Heart left ventricle (tissue), 13 donors: Measurements from ENCODE around the gene ITLN1.

ENCODE experiments used
- POLR2A ChIP-seq, 2 donors: fragments of 450-650 bp; IDR thresholded peaks; one replicate each; pipeline ENCODE4 v1.6.1; 2017; ENCODE audit warnings: antibody characterized with exemption in 2 of 2, mild to moderate bottlenecking in 2 of 2, moderate library complexity in 2 of 2
- TF ChIP-seq, protein P1 (sequence below), 12 donors: fragments of 200-600 bp; sonication (generic) in 4 of 12; IDR thresholded peaks; one replicate each; pipeline versions ENCODE4 v1.5.0 to v1.8.0; 2018 to 2022; ENCODE audit warnings: antibody characterized with exemption in 12 of 12, mild to moderate bottlenecking in 5 of 12
- donor health status: ischemic (EF 13 %, LVEDD 7.1; RV severe dilation, severe dysfunction).
- donor health status: DM: no; HTN: yes; CAD: no.
- donor health status: DM: no; HTN: no; CAD: no.
- donor health status: ischemic (EF 25% LVEDD 6.9; RV normal size, moderate dysfunction).
- donor health status: ischemic (EF 25% LVEDD 5.7; RV mildly dilated, moderate dysfunction).
- donor health status: ischemic (EF 35%, LVEDD 5.7; RV mildly dilated, moderate dysfunction).
- donor health status: nonischemic (EF 11% LVEDD 7.7; RV severe dilation, severe dysfunction).
- donor health status: DM: yes; HTN: yes; CAD: no.
- donor health status: PGD.
- donor health status: ischemic (EF 29% LVEDD 5.4; RV normal size, mild dysfunction).
- donor health status: nonischemic (EF 23%, LVEDD 6.1; RV moderate dilation, normal function).

DNA sequence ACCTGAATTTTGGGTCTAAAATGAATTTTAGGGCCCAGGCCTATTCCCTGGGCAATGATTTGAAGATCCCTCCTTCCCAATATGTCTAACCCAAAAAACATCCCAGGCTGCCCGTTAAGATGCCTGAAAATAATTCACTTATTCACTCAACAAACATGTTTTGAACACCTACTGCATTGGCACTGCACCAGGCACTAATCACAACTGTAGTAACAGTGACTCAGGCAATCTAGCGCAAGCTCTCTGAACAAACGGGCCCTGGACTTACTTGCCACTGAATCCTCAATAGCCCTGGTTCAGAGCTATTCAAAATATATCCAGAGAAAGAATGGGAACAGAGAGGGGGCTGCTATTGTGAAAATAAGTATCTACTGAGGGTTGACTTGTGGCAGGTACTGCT is 26.5 kb downstream of the ITLN1 start:
- TF ChIP-seq, protein P1, sequence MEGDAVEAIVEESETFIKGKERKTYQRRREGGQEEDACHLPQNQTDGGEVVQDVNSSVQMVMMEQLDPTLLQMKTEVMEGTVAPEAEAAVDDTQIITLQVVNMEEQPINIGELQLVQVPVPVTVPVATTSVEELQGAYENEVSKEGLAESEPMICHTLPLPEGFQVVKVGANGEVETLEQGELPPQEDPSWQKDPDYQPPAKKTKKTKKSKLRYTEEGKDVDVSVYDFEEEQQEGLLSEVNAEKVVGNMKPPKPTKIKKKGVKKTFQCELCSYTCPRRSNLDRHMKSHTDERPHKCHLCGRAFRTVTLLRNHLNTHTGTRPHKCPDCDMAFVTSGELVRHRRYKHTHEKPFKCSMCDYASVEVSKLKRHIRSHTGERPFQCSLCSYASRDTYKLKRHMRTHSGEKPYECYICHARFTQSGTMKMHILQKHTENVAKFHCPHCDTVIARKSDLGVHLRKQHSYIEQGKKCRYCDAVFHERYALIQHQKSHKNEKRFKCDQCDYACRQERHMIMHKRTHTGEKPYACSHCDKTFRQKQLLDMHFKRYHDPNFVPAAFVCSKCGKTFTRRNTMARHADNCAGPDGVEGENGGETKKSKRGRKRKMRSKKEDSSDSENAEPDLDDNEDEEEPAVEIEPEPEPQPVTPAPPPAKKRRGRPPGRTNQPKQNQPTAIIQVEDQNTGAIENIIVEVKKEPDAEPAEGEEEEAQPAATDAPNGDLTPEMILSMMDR (IDR thresholded peaks at IDR 0.05), result no peak
- no peak for TF ChIP-seq POLR2A (IDR thresholded peaks at IDR 0.05)
